CD4-positive, CD25-positive, alpha-beta regulatory T cell (primary cell): ENCODE measurements around the gene VAV3. TPM values are rescaled to one million over a fixed set of nuclear protein-coding genes. Genes with fewer than 3 reads are reported as not detected.
A peak's percentile ranks its signal among the peaks of the same experiment; 100 is the strongest.

Source experiments
- ATAC-seq, 2 donors: fragments of 150-1000 bp; cut with Tn5 transposase; one replicate each; pipeline ENCODE4 v1.10.0; 2021; ENCODE audit warnings: low read depth in 2 of 2, moderate number of reproducible peaks in 2 of 2, moderate library complexity in 1 of 2
- DNase-seq, 3 donors: peaks; one replicate each; pipeline versions ENCODE4 v3.0.0 to v3.0.0-alpha.2; 2012 to 2022; ENCODE audit warnings: mixed read lengths in 1 of 3
- H3K27ac ChIP-seq: one replicate; pipeline ENCODE4 v1.7.0; 2013; ENCODE audit warnings: mild to moderate bottlenecking, low read length; ENCODE audit not compliant: insufficient read depth, poor library complexity, severe bottlenecking
- H3K27me3 ChIP-seq: one replicate; pipeline ENCODE4 v1.7.0; 2013; ENCODE audit warnings: low read length; ENCODE audit not compliant: control insufficient read depth, insufficient read depth
- H3K36me3 ChIP-seq: one replicate; pipeline ENCODE4 v1.7.0; 2013; ENCODE audit warnings: mild to moderate bottlenecking, low read length, moderate library complexity; ENCODE audit not compliant: control insufficient read depth, insufficient read depth
- H3K4me1 ChIP-seq: 2 replicates; pipeline ENCODE4 v1.7.0; 2013; ENCODE audit warnings: mild to moderate bottlenecking, low read length; ENCODE audit not compliant: insufficient read depth, control insufficient read depth, poor library complexity, severe bottlenecking
- H3K4me3 ChIP-seq: one replicate; pipeline ENCODE4 v1.7.0; 2013; ENCODE audit warnings: low read depth, mild to moderate bottlenecking, low read length, moderate library complexity
- H3K9me3 ChIP-seq, 2 experiments: 1 replicate in 1 of 2; 2 replicates in 1 of 2; pipeline ENCODE4 v1.7.0; 2013; ENCODE audit warnings: low read length in 2 of 2, mild to moderate bottlenecking in 1 of 2, moderate library complexity in 1 of 2; ENCODE audit not compliant: control insufficient read depth in 2 of 2
- H3K27ac Mint-ChIP-seq, 3 donors: one replicate each; pipeline ENCODE4 v1.8.0; 2020 to 2022; ENCODE audit warnings: mild to moderate bottlenecking in 3 of 3, mixed read lengths in 3 of 3, moderate library complexity in 2 of 3
- H3K27me3 Mint-ChIP-seq: one replicate; pipeline ENCODE4 v1.8.0; 2022; ENCODE audit warnings: mild to moderate bottlenecking, mixed read lengths
- H3K36me3 Mint-ChIP-seq: one replicate; pipeline ENCODE4 v1.8.0; 2020; ENCODE audit warnings: mixed read lengths
- H3K4me1 Mint-ChIP-seq, 4 donors: one replicate each; pipeline ENCODE4 v1.8.0; 2020 to 2022; ENCODE audit warnings: mixed read lengths in 4 of 4, mild to moderate bottlenecking in 1 of 4
- H3K4me3 Mint-ChIP-seq, 4 donors: one replicate each; pipeline ENCODE4 v1.8.0; 2020 to 2022; ENCODE audit warnings: mild to moderate bottlenecking in 4 of 4, mixed read lengths in 4 of 4, moderate library complexity in 3 of 4
- H3K9me3 Mint-ChIP-seq, 7 donors: one replicate each; pipeline ENCODE4 v1.8.0; 2020 to 2022; ENCODE audit warnings: mixed read lengths in 7 of 7, mild to moderate bottlenecking in 3 of 7, moderate library complexity in 2 of 7
- polyA plus RNA-seq, 4 donors: library from polyadenylated mRNA; unstranded; fragments of 300-500 nt; fragmentation: Illumina TruSeq; gene quantifications; one replicate each; pipeline ENCODE4 v1.2.3, GENCODE V29; 2021
- total RNA-seq: library from RNA; stranded (reverse); gene quantifications from one replicate; pipeline ENCODE4 v1.2.3, GENCODE V29; 2022

VAV3 gene
- total and polyA plus RNA-seq, 5 donors from 2014 or later = 6.2 to 21.5 (median 11.1) TPM

GRCh38 chr1:107666493-107666892 is 298.5 kb downstream of the VAV3 start:
- Mint-ChIP-seq H3K27ac (no peak overlapping the region), H3K36me3 (peaks cover 10% of the 10 kb centered on the region), H3K27me3 (no peaks in the 10 kb centered on the region), H3K4me3 (no peak overlapping the region), H3K9me3 (no peaks in the 10 kb centered on the region), H3K4me1 (peaks cover 0 to 8% (median 1%) of the 10 kb centered on the region in 4 donors)
- no peak for ATAC-seq
- Histone ChIP-seq H3K27me3 (no peaks in the 10 kb centered on the region), H3K9me3 (no peaks in the 10 kb centered on the region), H3K4me1 (no peaks in the 10 kb centered on the region), H3K36me3 (no peaks in the 10 kb centered on the region), H3K4me3 (no peak overlapping the region), H3K27ac (no peak overlapping the region)
- no peak for DNase-seq

DNA sequence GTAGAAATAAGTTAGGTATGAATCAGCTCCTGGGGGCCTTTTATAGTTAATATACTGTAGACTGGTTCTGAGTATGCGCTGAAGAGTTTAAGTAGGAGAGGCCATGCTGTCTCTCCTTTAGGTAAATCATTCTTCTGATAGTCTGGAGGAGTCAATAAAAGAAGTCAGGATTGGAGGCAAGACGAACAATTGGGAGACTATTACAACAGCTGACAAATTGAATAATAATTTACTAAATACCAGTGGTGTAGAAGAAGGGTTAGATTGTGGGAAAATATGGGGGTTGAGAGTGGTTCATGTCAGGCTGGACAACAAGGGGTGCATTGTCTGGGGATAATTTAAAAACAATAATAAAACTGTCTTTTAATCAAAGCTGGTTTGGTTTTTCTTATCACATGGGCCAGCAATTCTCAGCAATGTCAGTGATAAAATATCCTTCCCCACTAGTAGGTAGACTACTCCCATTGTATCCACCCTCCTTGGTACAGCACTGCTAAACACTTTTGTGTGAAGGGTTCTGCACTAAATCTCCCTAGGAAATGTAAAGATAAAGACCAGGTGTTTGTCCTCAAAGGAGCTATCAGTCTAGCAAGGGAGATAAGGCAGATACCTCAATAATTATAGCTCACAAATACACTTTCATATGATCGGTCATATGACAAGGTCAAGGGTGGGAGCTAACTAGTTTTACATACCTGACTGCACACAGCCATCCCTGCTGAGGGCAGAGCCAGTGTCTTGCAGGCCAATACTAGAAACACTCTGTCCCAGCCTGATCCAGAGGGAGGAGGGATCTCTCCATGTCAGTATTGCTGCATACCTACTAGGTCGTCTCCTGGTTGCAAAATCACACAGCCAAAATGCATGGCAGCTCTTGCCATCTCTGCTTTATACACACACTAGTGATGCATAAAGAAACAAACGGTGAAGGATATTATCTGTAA is 299.7 kb downstream of the VAV3 start:
- Histone ChIP-seq H3K9me3 (no peaks in the 10 kb centered on the region), H3K27me3 (no peaks in the 10 kb centered on the region), H3K4me1 (no peaks in the 10 kb centered on the region), H3K27ac (no peak overlapping the region), H3K4me3 (no peak overlapping the region), H3K36me3 (no peaks in the 10 kb centered on the region)
- Mint-ChIP-seq H3K27me3 (no peaks in the 10 kb centered on the region), H3K4me1 (peaks cover 0 to 8% (median 1%) of the 10 kb centered on the region in 4 donors), H3K27ac (no peak overlapping the region), H3K4me3 (no peak overlapping the region), H3K9me3 (no peaks in the 10 kb centered on the region), H3K36me3 (peaks cover 10% of the 10 kb centered on the region)
- no peak for ATAC-seq
- no peak for DNase-seq

DNA sequence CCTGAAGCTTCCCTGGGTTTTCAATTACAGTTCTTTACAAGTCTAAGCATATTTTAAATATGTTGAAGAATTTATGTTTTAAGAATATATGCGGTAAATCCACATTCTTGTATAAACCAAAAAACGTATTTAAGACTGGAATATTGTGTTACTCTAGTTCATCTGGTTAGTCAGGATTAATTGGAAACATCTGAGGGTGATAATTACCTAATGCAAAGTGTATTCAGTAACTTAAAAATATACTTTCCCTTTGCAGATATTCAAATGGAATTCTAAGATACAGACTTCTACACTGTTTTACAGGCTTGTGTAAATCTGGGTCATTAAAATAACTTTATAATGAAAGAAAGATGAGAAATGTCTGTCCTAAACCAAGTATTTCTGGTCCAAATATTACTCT is 302.0 kb downstream of the VAV3 start:
- ATAC-seq (no peak), DNase-seq (no peak)
- no peaks in the 10 kb centered on the region for H3K36me3 ChIP-seq
- H3K9me3 ChIP-seq = no peaks in the 10 kb centered on the region
- Mint-ChIP-seq H3K27ac (no peak overlapping the region), H3K36me3 (peaks cover 5% of the 10 kb centered on the region), H3K27me3 (no peaks in the 10 kb centered on the region), H3K9me3 (no peaks in the 10 kb centered on the region), H3K4me1 (peaks cover 0 to 8% (median 1%) of the 10 kb centered on the region in 4 donors), H3K4me3 (no peak overlapping the region)
- H3K4me1 ChIP-seq = no peaks in the 10 kb centered on the region
- no peak overlapping the region for H3K4me3 ChIP-seq
- H3K27ac ChIP-seq = no peak overlapping the region
- no peaks in the 10 kb centered on the region for H3K27me3 ChIP-seq

- Mint-ChIP-seq H3K4me1 (peaks cover 0 to 8% (median 1%) of the 10 kb centered on the region in 4 donors), H3K27me3 (no peaks in the 10 kb centered on the region), H3K27ac (peak overlapping the region in 1 of 3 donors; percentile 60), H3K9me3 (no peaks in the 10 kb centered on the region), H3K36me3 (peaks cover 5% of the 10 kb centered on the region), H3K4me3 (no peak overlapping the region)
- H3K36me3 ChIP-seq = no peaks in the 10 kb centered on the region
- no peak for ATAC-seq
- no peak overlapping the region for H3K27ac ChIP-seq
- DNase-seq = no peak
- H3K4me1 ChIP-seq = no peaks in the 10 kb centered on the region
- no peaks in the 10 kb centered on the region for H3K9me3 ChIP-seq
- H3K27me3 ChIP-seq = no peaks in the 10 kb centered on the region
- no peak overlapping the region for H3K4me3 ChIP-seq
Measured at GRCh38 chr1:107661158-107661557, 303.8 kb downstream of the VAV3 start.

GRCh38 chr1:107659961-107660360 is 305.0 kb downstream of the VAV3 start:
- no peaks in the 10 kb centered on the region for H3K9me3 ChIP-seq
- no peaks in the 10 kb centered on the region for H3K4me1 ChIP-seq
- peaks cover 0 to 7% (median 3%) of the 10 kb centered on the region in 4 donors for H3K4me1 Mint-ChIP-seq
- peaks cover 5% of the 10 kb centered on the region for H3K36me3 Mint-ChIP-seq
- no peaks in the 10 kb centered on the region for H3K27me3 ChIP-seq
- no peak for DNase-seq
- no peak overlapping the region for H3K27ac ChIP-seq
- no peak overlapping the region for H3K27ac Mint-ChIP-seq
- H3K27me3 Mint-ChIP-seq = no peaks in the 10 kb centered on the region
- H3K9me3 Mint-ChIP-seq = no peaks in the 10 kb centered on the region
- no peak overlapping the region for H3K4me3 ChIP-seq
- H3K4me3 Mint-ChIP-seq = no peak overlapping the region
- H3K36me3 ChIP-seq = no peaks in the 10 kb centered on the region
- ATAC-seq = no peak

DNA sequence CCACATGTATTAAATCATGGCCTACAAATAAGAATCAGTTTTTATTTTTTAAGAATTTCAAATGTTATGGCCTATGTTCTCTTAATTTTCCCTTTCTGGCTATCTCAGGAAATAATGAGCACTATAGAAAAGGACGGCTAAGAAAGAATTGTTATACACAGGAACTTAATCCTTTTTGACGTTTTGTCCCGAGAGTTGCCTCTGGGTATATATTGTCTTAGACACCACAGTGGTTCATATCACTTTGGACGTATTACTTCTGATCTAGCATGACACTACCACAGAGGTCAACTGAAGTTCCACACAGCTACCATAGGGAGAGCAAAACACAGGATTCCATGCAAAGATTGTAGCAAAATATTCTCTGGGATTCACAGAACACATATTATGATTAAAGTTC is 307.6 kb downstream of the VAV3 start:
- Histone ChIP-seq H3K27me3 (no peaks in the 10 kb centered on the region), H3K9me3 (no peaks in the 10 kb centered on the region), H3K4me3 (no peak overlapping the region), H3K4me1 (no peaks in the 10 kb centered on the region), H3K27ac (no peak overlapping the region), H3K36me3 (no peaks in the 10 kb centered on the region)
- Mint-ChIP-seq H3K9me3 (no peaks in the 10 kb centered on the region), H3K27me3 (no peaks in the 10 kb centered on the region), H3K4me3 (no peak overlapping the region), H3K27ac (no peak overlapping the region), H3K36me3 (peaks cover 2% of the 10 kb centered on the region), H3K4me1 (peaks cover 0 to 2% (median under 1%) of the 10 kb centered on the region in 4 donors)
- DNase-seq (no peak), ATAC-seq (no peak)

- Histone ChIP-seq H3K27me3 (no peaks in the 10 kb centered on the region), H3K9me3 (no peaks in the 10 kb centered on the region), H3K27ac (no peak overlapping the region), H3K4me1 (no peaks in the 10 kb centered on the region), H3K4me3 (no peak overlapping the region), H3K36me3 (no peaks in the 10 kb centered on the region)
- no peak for DNase-seq
- peaks cover 2% of the 10 kb centered on the region for H3K36me3 Mint-ChIP-seq
- no peak for ATAC-seq
- H3K4me1 Mint-ChIP-seq = peaks cover 0 to 2% (median under 1%) of the 10 kb centered on the region in 4 donors
- no peak overlapping the region for H3K27ac Mint-ChIP-seq
- H3K4me3 Mint-ChIP-seq = no peak overlapping the region
- H3K9me3 Mint-ChIP-seq = no peaks in the 10 kb centered on the region
- H3K27me3 Mint-ChIP-seq = no peaks in the 10 kb centered on the region
Measured at GRCh38 chr1:107653765-107654164, 311.2 kb downstream of the VAV3 start.

- Mint-ChIP-seq H3K9me3 (no peaks in the 10 kb centered on the region), H3K4me1 (peaks cover 0 to 5% (median under 1%) of the 10 kb centered on the region in 4 donors), H3K27me3 (no peaks in the 10 kb centered on the region), H3K4me3 (no peak overlapping the region), H3K36me3 (peaks cover 2% of the 10 kb centered on the region), H3K27ac (no peak overlapping the region)
- Histone ChIP-seq H3K4me3 (no peak overlapping the region), H3K27me3 (no peaks in the 10 kb centered on the region), H3K27ac (no peak overlapping the region), H3K4me1 (no peaks in the 10 kb centered on the region), H3K9me3 (no peaks in the 10 kb centered on the region), H3K36me3 (no peaks in the 10 kb centered on the region)
- no peak for ATAC-seq
- DNase-seq = no peak
Measured at GRCh38 chr1:107653005-107653404, 312.0 kb downstream of the VAV3 start.
